ENCODE results near the gene TRABD. TPM values are rescaled to one million over a fixed set of nuclear protein-coding genes. Genes with fewer than 3 reads are reported as not detected.
A peak's percentile ranks its signal among the peaks of the same experiment; 100 is the strongest.

Gene TRABD
- total RNA-seq, 1 donor from 2014 or later = 22.8 TPM

DNA sequence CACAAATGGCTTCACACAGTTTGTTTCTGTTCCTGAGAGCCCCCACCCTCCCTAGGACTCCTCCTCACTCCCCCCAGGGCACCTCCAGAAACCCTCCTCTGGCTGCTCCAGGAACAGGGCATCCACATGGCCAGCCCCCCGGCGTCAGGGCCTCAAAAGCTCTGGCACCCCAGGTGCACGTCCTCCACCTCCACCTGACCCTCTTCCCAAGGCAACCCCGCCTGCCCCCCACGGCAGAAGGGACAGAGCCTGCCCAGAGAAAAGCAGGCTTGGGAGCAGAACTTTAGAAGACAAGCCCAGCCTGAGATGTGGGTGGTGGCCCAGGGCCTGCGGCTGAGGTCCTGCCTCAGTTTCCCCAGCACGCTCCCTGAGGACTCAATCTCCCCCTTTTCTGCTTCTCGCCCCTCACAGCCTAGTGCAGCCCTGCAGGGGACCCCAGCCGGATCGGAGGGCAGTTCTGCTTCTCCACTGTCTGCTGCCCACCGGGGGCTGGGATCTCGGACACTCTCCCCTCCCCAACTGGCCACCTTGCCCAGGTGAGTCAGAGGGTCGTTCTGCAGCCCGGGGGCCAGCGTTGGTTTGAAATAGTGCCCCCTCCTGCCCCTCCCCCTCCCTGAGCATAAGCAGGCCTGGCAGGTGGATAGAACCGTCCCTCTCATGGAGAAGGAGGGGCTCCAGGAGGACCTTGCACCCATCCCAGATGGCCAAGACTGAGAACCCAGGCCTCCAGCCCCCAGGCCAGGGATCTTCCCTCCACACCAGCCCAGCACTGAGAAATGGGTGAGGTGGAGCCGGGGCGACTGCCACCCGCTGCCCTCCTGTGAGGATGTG is 2.4 kb upstream of the TRABD start:
- ATAC-seq (no peak), DNase-seq (ENCODE audit: low spot score) (no peak)
- intact Hi-C loops (cut with DNase I) = no loop called here

DNA sequence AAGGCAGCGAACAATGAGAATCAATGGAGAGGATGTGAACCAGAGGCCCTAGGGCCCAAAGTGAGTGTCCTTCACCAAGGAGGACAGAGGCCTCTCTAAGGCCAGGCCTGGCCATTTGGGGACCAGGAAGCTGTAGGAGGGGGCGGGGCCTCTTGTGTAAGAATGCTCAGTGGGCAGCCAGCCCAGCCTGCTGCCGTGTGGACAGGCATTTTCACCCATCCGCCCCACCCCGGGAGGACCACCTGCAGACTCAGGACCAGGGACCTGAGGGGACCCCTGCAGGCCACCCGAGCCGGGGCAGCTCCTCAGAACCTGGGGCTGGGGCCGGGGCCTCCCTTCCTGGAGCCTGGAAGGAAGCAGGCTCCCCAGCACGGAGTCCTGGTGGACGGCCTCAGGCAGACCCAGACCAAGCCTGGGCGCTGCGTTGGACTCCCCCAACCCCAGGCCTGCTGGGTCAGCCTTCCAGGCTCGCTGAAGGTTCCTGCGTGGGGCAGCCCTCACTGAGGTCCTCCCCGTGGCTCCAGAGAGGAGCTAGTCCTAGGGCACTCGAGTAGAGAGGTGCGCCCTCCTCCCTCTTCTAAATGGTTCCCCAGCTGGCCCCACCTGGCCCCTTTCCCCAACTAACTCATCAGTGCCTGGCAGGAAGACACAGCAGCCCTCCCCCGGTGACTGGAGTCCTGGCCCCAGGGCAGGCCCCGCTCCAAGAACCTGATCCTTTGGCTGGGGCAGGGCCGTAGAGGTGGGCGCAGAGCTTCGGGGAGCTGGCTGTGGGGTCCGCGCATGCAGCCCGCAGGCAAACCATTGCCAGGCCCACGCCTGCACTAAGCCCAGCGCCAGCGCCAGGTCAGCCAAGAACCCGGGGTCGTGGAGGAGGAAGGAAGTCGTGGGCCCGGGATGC is 1.5 kb upstream of the TRABD start:
- intact Hi-C loops (cut with DNase I) = no loop called here
- DNase-seq (ENCODE audit: low spot score) (peak; percentile 85), ATAC-seq (peak; percentile 56)

- DNase-seq (ENCODE audit: low spot score) = no peak
- ATAC-seq = peak; percentile 2
- intact Hi-C loops (cut with DNase I) = no loop called here
Observed at GRCh38 chr22:50184902-50185374, 775 bp upstream of the TRABD start.

GRCh38 chr22:50186181-50186714 is 535 bp downstream of the TRABD start:
- intact Hi-C loops (cut with DNase I) = no loop called here
- DNase-seq (ENCODE audit: low spot score) (no peak), ATAC-seq (no peak)

DNA sequence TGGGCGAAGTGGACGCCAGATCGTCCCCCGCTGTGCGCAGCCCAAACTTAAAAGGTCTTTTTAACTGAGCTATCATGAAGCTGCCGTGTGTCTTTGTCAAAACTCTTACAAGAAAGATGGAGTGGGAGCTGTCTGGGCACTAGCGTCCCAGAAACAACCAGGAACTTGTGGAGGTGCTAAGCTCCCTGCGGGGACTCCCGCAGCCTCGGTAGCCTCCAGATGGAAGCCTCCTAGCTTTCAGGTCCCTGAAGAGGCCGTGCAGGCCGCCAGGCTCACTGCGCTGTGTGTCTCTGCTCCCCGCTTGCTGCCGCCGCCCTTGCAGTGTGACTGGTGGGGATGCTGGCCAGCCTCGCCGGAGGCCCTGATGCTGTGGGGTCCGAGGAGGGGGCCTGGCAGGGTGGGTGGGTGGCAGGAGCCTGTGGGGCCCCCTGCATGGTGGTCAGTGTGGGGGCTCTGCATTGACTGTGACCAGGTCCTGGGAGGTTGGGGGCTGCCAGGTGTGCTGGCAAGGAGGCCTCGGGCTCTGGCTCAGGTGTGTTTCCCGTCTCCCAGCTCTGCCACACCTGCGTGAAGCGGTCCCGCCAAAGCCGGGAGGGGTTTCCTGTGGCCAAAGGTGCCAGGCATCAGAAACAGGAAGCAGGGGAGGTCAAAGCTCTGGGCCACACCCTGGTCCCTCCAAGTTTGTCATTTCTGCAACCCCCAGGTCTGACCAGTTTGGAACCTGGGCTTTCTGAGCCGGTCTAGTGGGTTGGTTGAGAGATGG is 1.2 kb downstream of the TRABD start:
- intact Hi-C loops (cut with DNase I) = no loop called here
- no peak for DNase-seq (ENCODE audit: low spot score)

GRCh38 chr22:50188356-50188755 is 2.6 kb downstream of the TRABD start:
- DNase-seq (ENCODE audit: low spot score) = no peak
- intact Hi-C loops (cut with DNase I) = no loop called here
- no peak for ATAC-seq

More for the DNA sequence above, 1.2 kb downstream of the TRABD start:
- ATAC-seq = no peak

- DNase-seq (ENCODE audit: low spot score) = no peak
- no peak for ATAC-seq
- intact Hi-C loops (cut with DNase I) = no loop called here
Observed at GRCh38 chr22:50189184-50189848, 3.6 kb downstream of the TRABD start.

GRCh38 chr22:50189849-50190181 is 4.1 kb downstream of the TRABD start:
- intact Hi-C loops (cut with DNase I) = no loop called here
- ATAC-seq (peak; percentile 25), DNase-seq (ENCODE audit: low spot score) (no peak)

DNA sequence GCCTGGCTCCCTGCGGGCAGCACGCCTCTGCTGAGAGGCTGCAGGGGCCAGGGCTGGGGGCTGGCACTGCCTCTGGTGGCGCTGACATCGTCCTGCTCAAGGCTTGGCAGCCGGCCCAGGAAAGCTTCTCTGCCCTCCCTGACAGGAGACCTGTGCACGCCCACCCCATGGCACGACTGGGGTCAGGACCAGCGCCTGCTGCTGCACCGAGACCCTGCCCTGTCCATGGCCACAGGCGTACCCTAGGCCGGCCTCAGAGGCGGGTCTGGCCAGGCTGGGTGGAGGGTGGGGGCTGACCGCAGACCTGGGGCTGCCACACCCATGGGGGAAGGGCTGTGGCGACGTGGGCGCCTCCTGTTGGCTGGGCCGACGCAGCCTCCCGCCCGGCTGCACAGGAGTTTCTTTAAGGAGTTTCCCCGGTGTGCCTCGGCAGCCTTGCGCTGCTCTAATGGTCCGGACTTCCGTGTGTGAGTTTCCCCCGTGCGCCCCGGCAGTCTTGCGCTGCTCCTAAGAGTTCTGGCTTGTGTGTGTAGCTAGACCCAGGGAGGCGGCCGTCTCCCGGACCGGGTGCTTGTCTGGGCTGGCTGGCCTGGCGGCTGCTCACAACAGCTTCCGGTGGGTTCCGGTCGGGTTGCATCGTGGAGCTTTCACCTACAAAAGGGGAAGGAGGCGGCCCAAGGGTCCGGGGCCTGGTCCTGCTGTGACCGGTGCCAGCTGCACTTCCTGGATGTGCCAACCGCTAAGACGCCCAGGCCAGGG is 4.6 kb downstream of the TRABD start:
- peak; percentile 60 for ATAC-seq
- DNase-seq (ENCODE audit: low spot score) = no peak
- intact Hi-C loops (cut with DNase I) = no loop called here

GRCh38 chr22:50190941-50191741 is 5.4 kb downstream of the TRABD start:
- intact Hi-C loops (cut with DNase I) = no loop called here
- peak; percentile 5 for ATAC-seq
- no peak for DNase-seq (ENCODE audit: low spot score)

GRCh38 chr22:50192436-50193204 is 6.9 kb downstream of the TRABD start:
- ATAC-seq (no peak), DNase-seq (ENCODE audit: low spot score) (no peak)
- intact Hi-C loops (cut with DNase I) = no loop called here

DNA sequence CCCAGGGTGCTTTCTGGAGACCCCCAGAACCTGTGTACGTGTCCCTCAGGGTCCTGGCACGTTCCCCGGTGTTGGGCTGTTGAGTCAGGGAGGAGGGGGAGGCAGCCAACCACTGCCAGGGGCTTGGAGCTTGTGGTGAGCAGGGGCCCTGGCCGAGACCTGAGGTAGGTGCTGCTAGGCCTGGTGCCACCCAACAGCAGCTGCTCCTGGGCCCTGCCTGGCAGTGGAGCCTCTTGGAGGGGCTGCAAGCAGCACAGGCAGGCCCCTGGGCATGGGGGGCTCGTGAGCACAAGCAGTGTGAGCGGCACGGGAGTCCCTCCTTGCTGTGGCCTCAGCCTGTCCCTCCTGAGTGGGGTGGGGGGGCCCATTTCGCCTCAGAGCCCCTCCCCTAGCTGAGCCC is 7.9 kb downstream of the TRABD start:
- intact Hi-C loops (cut with DNase I) = no loop called here
- no peak for DNase-seq (ENCODE audit: low spot score)
- no peak for ATAC-seq

GRCh38 chr22:50194037-50194805 is 8.5 kb downstream of the TRABD start:
- intact Hi-C loops (cut with DNase I) = no loop called here
- ATAC-seq (no peak), DNase-seq (ENCODE audit: low spot score) (no peak)

- no peak for ATAC-seq
- DNase-seq (ENCODE audit: low spot score) = no peak
- intact Hi-C loops (cut with DNase I) = no loop called here
Observed at GRCh38 chr22:50196256-50196655, 10.5 kb downstream of the TRABD start.

DNA sequence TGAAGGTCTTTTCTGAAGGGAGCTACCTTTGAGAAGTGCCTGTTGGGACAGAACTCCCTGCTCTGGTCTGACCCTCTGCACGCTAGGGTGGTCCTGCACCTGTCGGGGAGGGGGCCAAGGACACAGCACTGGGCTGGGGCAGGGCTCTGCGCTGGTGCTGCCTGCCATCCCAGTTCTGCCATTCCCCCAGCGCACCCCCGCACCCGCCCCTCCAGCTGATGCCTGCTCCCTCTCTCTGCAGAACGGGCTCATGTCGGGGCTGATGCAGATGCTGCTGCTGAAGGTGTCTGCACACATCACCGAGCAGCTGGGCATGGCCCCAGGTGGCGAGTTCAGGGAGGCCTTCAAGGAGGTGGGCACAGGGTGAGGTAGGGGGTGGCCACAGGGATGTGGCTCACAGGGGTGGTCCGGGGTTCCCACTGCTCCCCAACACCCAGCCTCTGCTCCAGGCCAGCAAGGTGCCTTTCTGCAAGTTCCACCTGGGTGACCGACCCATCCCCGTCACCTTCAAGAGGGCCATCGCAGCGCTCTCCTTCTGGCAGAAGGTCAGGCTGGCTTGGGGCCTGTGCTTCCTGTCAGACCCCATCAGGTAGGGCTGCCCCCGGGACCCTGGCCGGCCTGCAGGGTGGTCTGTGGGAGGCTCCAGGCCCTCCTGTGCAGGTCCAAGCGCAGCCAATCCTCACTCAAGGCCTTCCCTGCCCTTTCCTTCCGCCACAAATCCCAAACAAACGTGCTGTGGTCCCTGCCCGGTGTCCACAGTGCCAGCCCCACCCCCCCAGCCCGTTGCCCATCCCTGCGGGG is 11.5 kb downstream of the TRABD start:
- intact Hi-C loops (cut with DNase I) = no loop called here
- no peak for DNase-seq (ENCODE audit: low spot score)

More for the DNA sequence above, 11.5 kb downstream of the TRABD start:
- no peak for ATAC-seq

All from sciatic nerve (tissue), 2 donors.